Measurements from ENCODE around the gene IFITM1.
"Not testable (repeated sequence)": the region's sequence is repeated elsewhere in the genome, so short reads cannot be mapped to it uniquely, and the experiment has no call there.

IFITM1 gene

DNA sequence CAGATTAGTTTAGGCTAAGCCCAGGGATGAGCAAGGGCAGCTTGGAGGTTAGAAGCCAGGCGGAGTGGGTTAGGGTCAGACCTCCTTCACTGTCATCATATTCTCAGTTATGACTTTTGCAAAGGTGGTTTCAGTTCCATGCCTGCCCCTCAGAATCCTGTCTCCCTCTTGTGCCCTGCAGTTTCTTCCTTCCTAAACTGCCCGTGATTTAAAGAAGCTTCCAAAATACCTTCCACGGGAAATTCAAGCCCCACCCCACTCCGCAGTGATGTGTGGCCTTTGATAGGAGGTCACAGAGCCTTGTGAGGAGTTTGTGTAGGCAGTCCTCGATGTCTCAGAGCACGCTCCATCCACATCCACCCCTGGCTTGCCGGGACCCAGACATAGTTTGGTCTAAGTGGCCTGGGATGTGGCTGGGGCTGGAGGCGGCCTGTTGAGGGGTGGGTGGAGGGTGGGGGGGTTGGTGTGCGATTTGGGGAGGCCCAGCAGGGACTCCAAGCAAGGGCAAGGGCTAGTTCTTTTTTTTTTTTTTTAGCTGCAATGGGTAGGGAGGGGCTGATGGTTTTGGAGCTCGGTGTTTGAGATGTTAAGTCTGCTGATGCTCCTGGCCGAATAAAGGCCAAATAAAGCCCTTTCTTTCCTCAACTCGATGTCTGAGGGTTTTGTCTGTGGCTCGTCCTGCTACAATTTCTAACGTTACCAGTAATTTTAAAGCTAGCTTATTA, 1.6 kb upstream of the IFITM1 start:
- no peak overlapping the region for H3K4me3 ChIP-seq (ENCODE audit: low read depth, low read length)
- no peak for DNase-seq (ENCODE audit: low read depth)
- TF ChIP-seq, protein P1, sequence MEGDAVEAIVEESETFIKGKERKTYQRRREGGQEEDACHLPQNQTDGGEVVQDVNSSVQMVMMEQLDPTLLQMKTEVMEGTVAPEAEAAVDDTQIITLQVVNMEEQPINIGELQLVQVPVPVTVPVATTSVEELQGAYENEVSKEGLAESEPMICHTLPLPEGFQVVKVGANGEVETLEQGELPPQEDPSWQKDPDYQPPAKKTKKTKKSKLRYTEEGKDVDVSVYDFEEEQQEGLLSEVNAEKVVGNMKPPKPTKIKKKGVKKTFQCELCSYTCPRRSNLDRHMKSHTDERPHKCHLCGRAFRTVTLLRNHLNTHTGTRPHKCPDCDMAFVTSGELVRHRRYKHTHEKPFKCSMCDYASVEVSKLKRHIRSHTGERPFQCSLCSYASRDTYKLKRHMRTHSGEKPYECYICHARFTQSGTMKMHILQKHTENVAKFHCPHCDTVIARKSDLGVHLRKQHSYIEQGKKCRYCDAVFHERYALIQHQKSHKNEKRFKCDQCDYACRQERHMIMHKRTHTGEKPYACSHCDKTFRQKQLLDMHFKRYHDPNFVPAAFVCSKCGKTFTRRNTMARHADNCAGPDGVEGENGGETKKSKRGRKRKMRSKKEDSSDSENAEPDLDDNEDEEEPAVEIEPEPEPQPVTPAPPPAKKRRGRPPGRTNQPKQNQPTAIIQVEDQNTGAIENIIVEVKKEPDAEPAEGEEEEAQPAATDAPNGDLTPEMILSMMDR (IDR thresholded peaks at IDR 0.05; ENCODE audit: control insufficient read depth, extremely low read depth, insufficient read depth) = no peak

DNA sequence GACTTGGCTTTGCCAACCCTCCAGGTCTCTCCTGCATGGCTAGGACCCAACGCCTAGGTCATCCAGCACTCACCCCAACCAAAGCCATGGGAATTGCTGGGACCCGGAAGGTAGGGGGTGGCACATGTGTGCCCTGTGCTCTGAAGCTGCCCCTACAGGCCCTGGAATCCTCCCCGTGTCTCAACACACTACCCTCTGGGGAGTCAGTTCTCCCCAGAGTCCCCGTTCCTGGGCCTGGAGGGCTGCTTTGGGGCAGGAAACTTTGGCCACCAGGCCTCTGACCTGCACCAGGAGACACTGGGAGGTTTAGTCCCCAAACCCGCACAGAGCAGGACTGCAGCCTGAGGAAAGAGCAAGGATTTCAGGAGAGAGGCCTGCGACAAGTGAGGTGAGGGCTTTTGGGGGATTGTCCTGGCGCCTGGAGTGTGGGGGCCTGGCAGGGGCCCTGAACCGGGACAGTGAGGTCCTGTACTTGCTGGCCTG, 495 bp upstream of the IFITM1 start:
- H3K4me3 ChIP-seq (ENCODE audit: low read depth, low read length) = no peak overlapping the region
- TF ChIP-seq, protein P1 (IDR thresholded peaks at IDR 0.05; ENCODE audit: control insufficient read depth, extremely low read depth, insufficient read depth) = no peak

GRCh38 chr11:314554-314875, 675 bp downstream of the IFITM1 start:
- H3K4me3 ChIP-seq (ENCODE audit: low read depth, low read length); DNase-seq (ENCODE audit: low read depth): not testable (repeated sequence)

More for the DNA sequence above, 495 bp upstream of the IFITM1 start:
- DNase-seq (ENCODE audit: low read depth) = no peak

DNA sequence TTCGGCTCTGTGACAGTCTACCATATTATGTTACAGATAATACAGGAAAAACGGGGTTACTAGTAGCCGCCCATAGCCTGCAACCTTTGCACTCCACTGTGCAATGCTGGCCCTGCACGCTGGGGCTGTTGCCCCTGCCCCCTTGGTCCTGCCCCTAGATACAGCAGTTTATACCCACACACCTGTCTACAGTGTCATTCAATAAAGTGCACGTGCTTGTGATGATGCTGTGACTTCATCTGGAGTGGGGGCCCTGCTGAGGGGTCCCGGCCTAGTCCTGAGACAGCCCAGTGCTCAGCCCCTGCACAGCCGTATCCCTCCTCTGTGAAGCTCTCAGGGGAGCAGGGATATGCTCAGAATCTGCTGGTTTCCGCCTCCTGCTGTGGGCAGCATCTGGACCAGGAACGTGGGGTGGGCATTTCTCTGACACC, 1.2 kb downstream of the IFITM1 start:
- no peak overlapping the region for H3K4me3 ChIP-seq (ENCODE audit: low read depth, low read length)
- no peak for DNase-seq (ENCODE audit: low read depth)
- TF ChIP-seq, protein P1 (IDR thresholded peaks at IDR 0.05; ENCODE audit: control insufficient read depth, extremely low read depth, insufficient read depth) = no peak

DNA sequence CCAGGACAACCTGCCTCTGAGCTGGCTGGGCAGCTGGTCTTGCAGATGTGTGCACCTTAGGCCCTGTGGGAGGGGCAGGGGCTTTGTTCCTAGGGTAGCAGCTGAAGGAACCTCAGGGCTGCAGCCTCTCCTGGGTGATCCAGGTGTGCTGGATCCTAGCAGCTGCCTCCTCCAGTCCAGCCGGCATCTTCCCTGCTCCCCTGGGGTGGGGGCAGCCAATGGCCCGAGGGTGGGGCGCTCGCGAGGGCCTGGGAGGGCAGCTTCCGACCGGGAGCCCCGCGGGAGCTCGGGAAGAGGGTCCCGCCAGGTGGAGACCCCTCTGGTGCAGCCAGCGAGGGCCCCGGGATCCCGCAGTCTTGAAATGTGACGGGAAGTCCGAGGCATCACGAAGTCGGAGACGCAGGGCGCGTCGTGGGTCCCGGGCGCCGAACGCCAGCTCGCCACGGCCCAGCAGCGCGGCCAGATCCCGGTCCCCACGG, 1.7 kb downstream of the IFITM1 start:
- DNase-seq (ENCODE audit: low read depth) = no peak
- no peak overlapping the region for H3K4me3 ChIP-seq (ENCODE audit: low read depth, low read length)
- TF ChIP-seq, protein P1 (IDR thresholded peaks at IDR 0.05; ENCODE audit: control insufficient read depth, extremely low read depth, insufficient read depth) = no peak

DNA sequence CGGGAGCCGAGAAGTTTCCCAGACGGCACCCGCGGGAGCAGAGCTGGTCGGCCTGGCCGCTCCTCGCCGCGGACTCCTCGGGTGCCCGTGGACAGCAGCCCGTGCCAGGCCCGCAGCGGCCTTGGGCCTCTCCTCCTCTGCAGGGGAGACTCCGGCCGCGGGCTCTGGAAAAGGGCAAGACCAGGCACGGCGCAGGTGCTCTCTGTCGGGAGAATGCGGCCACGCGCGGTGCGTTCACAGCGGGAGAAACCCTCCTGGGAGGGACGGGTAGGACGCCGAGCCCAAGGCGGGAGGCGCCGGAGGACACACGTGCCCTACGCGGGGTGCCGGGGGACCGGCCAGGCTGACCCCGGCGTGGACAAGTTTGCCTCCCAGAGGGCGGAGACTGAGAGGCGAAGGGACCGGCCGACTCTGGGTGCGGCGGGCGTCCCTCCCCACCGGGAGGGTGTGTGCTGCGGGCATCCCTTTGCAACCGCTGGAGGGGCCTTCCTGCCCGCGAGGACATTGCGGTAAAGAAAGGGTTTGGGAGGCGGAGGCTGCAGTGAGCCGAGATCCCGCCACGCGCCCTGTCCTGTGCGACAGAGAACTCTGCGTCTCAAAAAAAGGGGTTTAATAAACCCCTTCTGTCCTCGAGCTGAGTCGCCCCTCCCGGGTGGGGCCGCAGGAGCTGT, 2.3 kb downstream of the IFITM1 start:
- TF ChIP-seq, protein P1 (IDR thresholded peaks at IDR 0.05; ENCODE audit: control insufficient read depth, extremely low read depth, insufficient read depth) = no peak
- DNase-seq (ENCODE audit: low read depth) = no peak
- no peak overlapping the region for H3K4me3 ChIP-seq (ENCODE audit: low read depth, low read length)

DNA sequence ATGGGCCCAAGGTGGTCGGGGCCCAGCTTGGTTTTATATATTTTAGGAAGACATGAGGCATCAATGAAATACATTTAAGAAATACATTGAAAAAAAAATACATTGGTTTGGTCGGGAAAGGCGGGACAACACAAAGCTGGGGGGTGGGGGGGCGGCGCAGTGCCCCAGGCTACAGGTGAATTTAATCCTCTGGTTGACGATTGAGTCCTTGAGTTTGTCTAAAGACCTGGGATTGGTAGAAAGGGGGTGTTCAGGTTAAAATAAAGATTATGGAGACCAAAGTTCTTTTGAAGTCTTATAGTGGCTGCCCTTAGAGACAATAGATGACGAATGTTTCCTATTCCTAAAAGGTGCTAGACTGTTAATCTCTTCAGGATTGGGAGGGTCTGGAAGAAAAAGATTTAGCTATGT, 3.1 kb downstream of the IFITM1 start:
- no peak for DNase-seq (ENCODE audit: low read depth)
- H3K4me3 ChIP-seq (ENCODE audit: low read depth, low read length) = no peak overlapping the region

GRCh38 chr11:317668-318404, 4.0 kb downstream of the IFITM1 start:
- H3K4me3 ChIP-seq (ENCODE audit: low read depth, low read length); DNase-seq (ENCODE audit: low read depth): not testable (repeated sequence)

More for the DNA sequence above, 3.1 kb downstream of the IFITM1 start:
- TF ChIP-seq, protein P1 (IDR thresholded peaks at IDR 0.05; ENCODE audit: control insufficient read depth, extremely low read depth, insufficient read depth) = no peak

GRCh38 chr11:318405-319120, 4.7 kb downstream of the IFITM1 start:
- H3K4me3 ChIP-seq (ENCODE audit: low read depth, low read length) = peak overlapping the region; percentile 38
- not testable (repeated sequence) for DNase-seq (ENCODE audit: low read depth)
